Kidney (tissue), 22 donors: ENCODE results near the gene SGPL1. TPM values are rescaled to one million over a fixed set of nuclear protein-coding genes. Genes with fewer than 3 reads are reported as not detected.
"Not testable (repeated sequence)": the region's sequence is repeated elsewhere in the genome, so short reads cannot be mapped to it uniquely, and the experiment has no call there.

ENCODE experiments used
- DNase-seq, 5 donors: peaks; one replicate each; pipeline ENCODE4 v3.0.0-alpha.2; 2013 to 2020
- FAIRE-seq: peaks from 2 replicates; lab custom pipeline; 2012; peaks lifted over from hg19 to GRCh38; lab: Jason Lieb, UNC
- H3K27ac ChIP-seq, 2 donors: one replicate each; pipeline ENCODE4 v1.7.0; 2013; ENCODE audit warnings: low read depth in 2 of 2, low read length in 2 of 2, inconsistent platforms in 1 of 2
- H3K27me3 ChIP-seq: one replicate; pipeline ENCODE4 v1.7.1; 2013; ENCODE audit warnings: low read length, inconsistent platforms; ENCODE audit not compliant: control insufficient read depth, insufficient read depth
- H3K36me3 ChIP-seq, 3 donors: one replicate each; pipeline versions ENCODE4 v1.7.0 to v1.7.1; 2013; ENCODE audit warnings: low read length in 3 of 3, control low read depth in 1 of 3, inconsistent platforms in 1 of 3; ENCODE audit not compliant: insufficient read depth in 3 of 3, control insufficient read depth in 2 of 3
- H3K4me1 ChIP-seq, 3 donors: one replicate each; pipeline versions ENCODE4 v1.7.0 to v1.7.1; 2013; ENCODE audit warnings: low read length in 3 of 3, inconsistent platforms in 1 of 3, low read depth in 1 of 3; ENCODE audit not compliant: control insufficient read depth in 2 of 3, insufficient read depth in 2 of 3
- H3K4me3 ChIP-seq, 3 donors: one replicate each; pipeline versions ENCODE4 v1.7.0 to v1.8.1; 2013; ENCODE audit warnings: low read length in 3 of 3, control low read depth in 1 of 3, inconsistent platforms in 1 of 3
- H3K9ac ChIP-seq, 3 donors: one replicate each; pipeline versions ENCODE4 v1.7.0 to v1.7.1; 2013; ENCODE audit warnings: low read length in 3 of 3, control low read depth in 1 of 3, inconsistent platforms in 1 of 3
- H3K9me3 ChIP-seq, 3 donors: one replicate each; pipeline versions ENCODE4 v1.7.0 to v1.7.1; 2013; ENCODE audit warnings: low read length in 3 of 3, control low read depth in 1 of 3, inconsistent platforms in 1 of 3; ENCODE audit not compliant: control insufficient read depth in 2 of 3, insufficient read depth in 1 of 3
- intact Hi-C: fragments of 100-400 bp; cut with DNase I; formaldehyde crosslinking; loops from one replicate; pipeline ENCODE4 v1.11.1; 2022
- long read RNA-seq, 10 donors: library from polyadenylated mRNA in 1 of 10; unstranded in 1 of 10; transcript quantifications; one replicate each; pipeline ENCODE4 v2.0.0 and lab custom pipeline, GENCODE V29; 2021 to 2026
- polyA plus RNA-seq: library from polyadenylated mRNA; stranded (reverse); fragments of 350-450 nt; fragmentation: Illumina TruSeq; extraction: RNeasy Lipid Tissue Mini Kit (QIAGEN cat#74804); gene quantifications from one replicate; pipeline ENCODE4 v1.2.3, GENCODE V29; 2014; ENCODE audit warnings: low read depth, low replicate concordance; ENCODE audit not compliant: insufficient read depth
- total RNA-seq: library from RNA; stranded (reverse); fragmentation: NEBNext Ultra II Directional; extraction: Animal tissue kit (Norgen Biotek cat#: 25700); gene quantifications from one replicate; pipeline ENCODE4 v1.2.1, GENCODE V29; 2021
- TF ChIP-seq, protein P1 (sequence below): IDR thresholded peaks from 3 replicates; pipeline ENCODE4 v1.5.1; 2012; ENCODE audit warnings: mild to moderate bottlenecking, moderate library complexity, borderline replicate concordance; ENCODE audit not compliant: insufficient read depth; ENCODE audit errors: extremely low read depth
- donor health status: control.
- donor health status: control.
- donor health status: control.
- donor health status: control.
- donor health status: control.
- donor health status: DM: yes; HTN: yes; CAD: no.
- donor health status: Normal renal cell carcinoma (clear cell type).

The SGPL1 gene, protein sequence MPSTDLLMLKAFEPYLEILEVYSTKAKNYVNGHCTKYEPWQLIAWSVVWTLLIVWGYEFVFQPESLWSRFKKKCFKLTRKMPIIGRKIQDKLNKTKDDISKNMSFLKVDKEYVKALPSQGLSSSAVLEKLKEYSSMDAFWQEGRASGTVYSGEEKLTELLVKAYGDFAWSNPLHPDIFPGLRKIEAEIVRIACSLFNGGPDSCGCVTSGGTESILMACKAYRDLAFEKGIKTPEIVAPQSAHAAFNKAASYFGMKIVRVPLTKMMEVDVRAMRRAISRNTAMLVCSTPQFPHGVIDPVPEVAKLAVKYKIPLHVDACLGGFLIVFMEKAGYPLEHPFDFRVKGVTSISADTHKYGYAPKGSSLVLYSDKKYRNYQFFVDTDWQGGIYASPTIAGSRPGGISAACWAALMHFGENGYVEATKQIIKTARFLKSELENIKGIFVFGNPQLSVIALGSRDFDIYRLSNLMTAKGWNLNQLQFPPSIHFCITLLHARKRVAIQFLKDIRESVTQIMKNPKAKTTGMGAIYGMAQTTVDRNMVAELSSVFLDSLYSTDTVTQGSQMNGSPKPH
- total RNA-seq (105 TPM), polyA plus RNA-seq (13.5 TPM)
- long read RNA-seq, donor 1, full-length matches to known transcripts: 2 of 169 reads
- long read RNA-seq, donor 1, partial matches to known transcripts: 158 of 169 reads
- long read RNA-seq, donor 1, other reads (novel, unspliced or antisense): 9 of 169 reads
- long read RNA-seq, donor 2, full-length matches to known transcripts: 5 of 253 reads
- long read RNA-seq, donor 2, partial matches to known transcripts: 238 of 253 reads
- long read RNA-seq, donor 2, other reads (novel, unspliced or antisense): 10 of 253 reads
- long read RNA-seq, donor 3, full-length matches to known transcripts: 3 of 379 reads
- long read RNA-seq, donor 3, partial matches to known transcripts: 358 of 379 reads
- long read RNA-seq, donor 3, other reads (novel, unspliced or antisense): 18 of 379 reads
- long read RNA-seq, donor 4, full-length matches to known transcripts: 4 of 4 reads
- long read RNA-seq, donor 4, partial matches to known transcripts: 0 of 4 reads
- long read RNA-seq, donor 4, other reads (novel, unspliced or antisense): 0 of 4 reads
- long read RNA-seq, donor 5: 0 reads
- long read RNA-seq, donor 6, partial matches to known transcripts: 0 of 1 reads
- long read RNA-seq, donor 6, other reads (novel, unspliced or antisense): 0 of 1 reads
- long read RNA-seq, donor 7, full-length matches to known transcripts: 1 of 23 reads
- long read RNA-seq, donor 7, partial matches to known transcripts: 3 of 23 reads
- long read RNA-seq, donor 7, other reads (novel, unspliced or antisense): 19 of 23 reads
- long read RNA-seq, donor 8, partial matches to known transcripts: 238 of 238 reads
- long read RNA-seq, donor 8, other reads (novel, unspliced or antisense): 0 of 238 reads
- long read RNA-seq, donor 9, partial matches to known transcripts: 50 of 136 reads
- long read RNA-seq, donor 9, other reads (novel, unspliced or antisense): 86 of 136 reads
- long read RNA-seq, donor 10, partial matches to known transcripts: 108 of 241 reads
- long read RNA-seq, donor 10, other reads (novel, unspliced or antisense): 133 of 241 reads

GRCh38 chr10:70815504-70816219 is at the start of gene SGPL1:
SGPL1 (plus strand) TSS chr10:70815948; CDS start chr10:70816854, 906 bp downstream.
- H3K9me3 ChIP-seq: no peaks in the 10 kb centered on the region
- H3K27ac ChIP-seq: peak within 1 kb of the TSS; percentile 93 to 94
- H3K4me3 ChIP-seq: peak within 1 kb of the TSS; percentile 58 to 81 (median 76)
- peak within 1 kb of the TSS; percentile 34 to 78 (median 41) for H3K9ac ChIP-seq
- DNase-seq (peak; percentile 87 to 95 (median 92)), FAIRE-seq (no peak)
- no peaks in the 10 kb centered on the region for H3K27me3 ChIP-seq
- TF ChIP-seq, protein P1, sequence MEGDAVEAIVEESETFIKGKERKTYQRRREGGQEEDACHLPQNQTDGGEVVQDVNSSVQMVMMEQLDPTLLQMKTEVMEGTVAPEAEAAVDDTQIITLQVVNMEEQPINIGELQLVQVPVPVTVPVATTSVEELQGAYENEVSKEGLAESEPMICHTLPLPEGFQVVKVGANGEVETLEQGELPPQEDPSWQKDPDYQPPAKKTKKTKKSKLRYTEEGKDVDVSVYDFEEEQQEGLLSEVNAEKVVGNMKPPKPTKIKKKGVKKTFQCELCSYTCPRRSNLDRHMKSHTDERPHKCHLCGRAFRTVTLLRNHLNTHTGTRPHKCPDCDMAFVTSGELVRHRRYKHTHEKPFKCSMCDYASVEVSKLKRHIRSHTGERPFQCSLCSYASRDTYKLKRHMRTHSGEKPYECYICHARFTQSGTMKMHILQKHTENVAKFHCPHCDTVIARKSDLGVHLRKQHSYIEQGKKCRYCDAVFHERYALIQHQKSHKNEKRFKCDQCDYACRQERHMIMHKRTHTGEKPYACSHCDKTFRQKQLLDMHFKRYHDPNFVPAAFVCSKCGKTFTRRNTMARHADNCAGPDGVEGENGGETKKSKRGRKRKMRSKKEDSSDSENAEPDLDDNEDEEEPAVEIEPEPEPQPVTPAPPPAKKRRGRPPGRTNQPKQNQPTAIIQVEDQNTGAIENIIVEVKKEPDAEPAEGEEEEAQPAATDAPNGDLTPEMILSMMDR: peak; percentile 98
- H3K36me3 ChIP-seq: peaks cover 0 to 6% (median 0%) of the 10 kb centered on the region in 3 donors
- no peaks in the 10 kb centered on the region for H3K4me1 ChIP-seq
- intact Hi-C loops: loop anchor here (10.0 kb wide), 1 partner anchor 69 kb away; the partner anchor contains the start of gene PCBD1

- H3K4me1 ChIP-seq, H3K4me3 ChIP-seq, H3K27me3 ChIP-seq, FAIRE-seq, H3K9me3 ChIP-seq, H3K27ac ChIP-seq, H3K9ac ChIP-seq, DNase-seq, intact Hi-C loops, H3K36me3 ChIP-seq: not testable (repeated sequence)
Measured at GRCh38 chr10:70768026-70768685, 47.6 kb upstream of the SGPL1 start.

DNA sequence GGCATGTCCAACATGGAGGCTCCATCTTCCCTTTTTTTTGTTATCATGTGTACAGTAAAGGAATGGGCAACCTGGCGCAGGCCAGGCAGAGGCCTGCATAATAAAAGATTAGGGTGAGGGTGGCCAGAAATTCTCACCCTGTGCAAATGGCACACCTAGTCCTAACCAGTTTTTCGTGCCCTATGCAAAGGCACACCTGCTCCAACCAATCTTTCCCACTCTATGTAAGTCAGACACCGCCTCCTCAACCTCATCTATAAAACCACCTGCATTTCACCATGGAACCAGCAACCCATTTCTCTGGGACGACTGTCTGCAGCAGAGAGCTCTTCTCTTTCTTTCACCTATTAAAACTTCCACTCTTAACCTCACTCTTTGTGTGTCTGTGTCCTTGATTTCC is 46.6 kb upstream of the SGPL1 start:
- no peak for DNase-seq
- TF ChIP-seq, protein P1: no peak

More for the DNA sequence above, 46.6 kb upstream of the SGPL1 start:
- Histone ChIP-seq H3K27ac (no peak overlapping the region), H3K9me3 (no peaks in the 10 kb centered on the region), H3K4me3 (no peak overlapping the region), H3K27me3 (no peaks in the 10 kb centered on the region), H3K36me3 (no peaks in the 10 kb centered on the region), H3K9ac (no peak overlapping the region), H3K4me1 (no peaks in the 10 kb centered on the region)
- intact Hi-C loops: no loop called here
- no peak for FAIRE-seq
